CD4-positive, alpha-beta T cell treated with Interleukin-15 for 4 hours (primary cell): ENCODE results near the gene KRT32.
"Not testable (repeated sequence)": the region's sequence is repeated elsewhere in the genome, so short reads cannot be mapped to it uniquely, and the experiment has no call there.

Experiments used
- DNase-seq: peaks from one replicate; pipeline ENCODE4 v3.0.0-alpha.2; 2020; ENCODE audit warnings: low spot score

The KRT32 gene

DNA sequence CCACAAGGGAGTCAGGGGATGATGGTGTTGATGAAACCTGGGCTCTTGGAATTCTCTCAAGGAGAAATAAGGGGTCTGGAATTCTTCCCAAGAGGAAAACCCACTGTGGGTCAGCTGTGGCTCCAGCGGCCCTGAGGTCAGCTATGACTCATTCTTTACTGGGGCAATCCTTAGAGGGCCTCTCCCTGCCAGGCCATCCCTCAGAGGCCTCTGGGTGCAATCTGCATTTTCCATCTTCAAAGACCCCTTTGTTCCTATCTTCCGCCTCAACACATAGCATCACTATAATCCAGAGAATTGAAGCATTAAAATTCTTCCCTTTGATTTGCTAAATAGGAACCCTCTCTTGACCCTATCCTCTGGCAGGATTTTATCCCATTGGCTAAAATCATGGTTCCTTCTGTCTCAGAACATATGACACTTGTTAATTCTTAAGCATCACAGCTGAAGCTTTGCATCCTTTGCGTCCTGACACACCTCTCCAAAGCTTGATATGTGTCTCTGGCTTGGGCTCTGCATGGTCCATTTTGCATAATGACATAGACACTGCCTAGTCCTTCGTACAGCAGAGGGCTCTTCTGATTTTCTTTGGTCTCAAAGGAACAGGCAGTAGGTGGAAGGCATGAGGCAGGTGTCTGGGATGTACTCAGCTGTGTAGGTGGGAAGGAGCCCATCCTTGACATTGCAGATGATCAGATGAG is 38.4 kb downstream of the KRT32 start:
- no peak for DNase-seq

DNA sequence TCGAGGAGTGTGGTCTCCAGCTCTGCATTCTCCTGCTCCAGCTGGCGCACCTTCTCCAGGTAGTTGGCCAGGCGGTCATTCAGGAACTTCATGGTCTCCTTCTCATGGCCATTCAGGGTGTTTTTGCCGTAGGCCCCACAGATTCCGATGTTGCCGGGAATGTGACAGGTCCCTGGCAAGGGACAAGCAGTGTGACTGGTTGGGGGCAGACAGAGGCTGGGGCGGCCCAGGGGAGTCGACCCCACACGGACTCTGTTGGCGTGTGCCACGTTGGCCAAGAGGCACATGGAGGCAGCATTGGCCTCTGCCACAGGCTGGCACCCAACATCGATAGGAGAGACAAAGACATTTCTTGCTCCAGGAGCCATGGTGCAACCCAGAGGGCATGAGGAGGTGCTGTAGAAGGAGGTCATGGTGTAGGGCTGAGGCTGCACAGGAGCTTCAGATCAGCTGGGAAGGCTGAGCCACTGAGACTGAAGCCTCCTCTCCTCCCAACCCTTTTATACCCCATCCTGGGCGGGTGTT is 43.0 kb downstream of the KRT32 start, which contains the start of gene KRT37:
TSS of gene KRT37 (minus strand) at position 475 of the 525 bp plus-strand sequence. CDS start at position 413, 62 bp downstream.
- DNase-seq, result no peak

DNA sequence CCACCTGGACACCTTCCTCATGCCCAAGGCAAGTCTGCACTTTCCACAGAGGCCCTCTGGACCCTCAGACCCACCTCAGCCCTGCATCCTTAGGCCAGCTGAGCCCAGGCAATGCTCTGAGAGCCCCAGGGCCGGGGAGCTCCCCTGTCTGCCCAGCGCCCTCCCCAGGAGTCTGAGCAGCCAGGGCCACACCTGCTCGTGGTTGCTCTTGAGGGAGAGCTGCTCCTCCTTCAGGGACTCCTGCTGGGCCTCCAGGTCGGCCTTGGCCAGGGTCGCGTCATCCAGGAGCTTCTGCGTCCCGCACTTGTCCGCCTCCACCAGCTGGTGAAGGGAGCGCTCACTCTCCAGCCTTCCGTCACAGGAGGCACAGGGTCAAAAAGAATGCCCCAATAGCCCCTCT is 44.6 kb downstream of the KRT32 start:
- not testable (repeated sequence) for DNase-seq

DNA sequence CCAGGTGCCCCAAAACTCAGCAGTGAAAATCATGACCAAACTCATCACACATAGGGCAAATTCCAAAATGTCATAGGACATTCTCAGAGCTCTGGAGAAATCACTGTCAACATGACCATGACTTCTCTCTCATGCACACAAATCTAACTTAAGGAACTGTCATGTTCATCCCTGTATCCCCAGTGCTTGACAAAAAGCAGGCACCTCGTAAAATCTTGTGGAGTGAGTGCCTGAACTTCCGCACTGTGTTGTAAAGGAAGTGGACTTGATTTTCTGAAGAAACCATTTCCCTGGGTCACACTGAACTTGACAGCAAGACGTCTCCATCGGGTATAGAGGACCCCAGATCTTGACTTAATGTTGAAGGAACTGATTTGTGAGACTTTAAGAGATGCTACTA is 45.6 kb downstream of the KRT32 start:
- no peak for DNase-seq

DNA sequence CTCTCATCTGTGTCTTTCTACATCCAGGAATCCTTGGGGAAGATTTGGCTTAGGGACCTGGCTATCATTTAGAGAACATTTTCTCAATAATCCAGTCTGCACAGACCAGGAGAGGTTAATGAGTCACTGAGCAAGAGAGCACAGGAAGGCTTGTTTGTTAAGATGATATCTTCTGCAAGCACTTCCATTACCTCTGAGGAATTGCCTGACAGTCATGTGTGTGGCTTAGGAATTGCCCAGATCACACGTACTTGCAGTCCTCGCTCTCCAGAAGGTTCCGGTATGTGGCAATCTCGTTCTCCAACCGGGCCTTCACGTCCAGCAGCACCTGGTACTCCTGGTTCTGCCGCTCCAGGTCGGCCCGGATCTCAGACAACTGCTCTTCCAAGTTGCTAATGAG is 46.1 kb downstream of the KRT32 start:
- DNase-seq, result no peak

DNA sequence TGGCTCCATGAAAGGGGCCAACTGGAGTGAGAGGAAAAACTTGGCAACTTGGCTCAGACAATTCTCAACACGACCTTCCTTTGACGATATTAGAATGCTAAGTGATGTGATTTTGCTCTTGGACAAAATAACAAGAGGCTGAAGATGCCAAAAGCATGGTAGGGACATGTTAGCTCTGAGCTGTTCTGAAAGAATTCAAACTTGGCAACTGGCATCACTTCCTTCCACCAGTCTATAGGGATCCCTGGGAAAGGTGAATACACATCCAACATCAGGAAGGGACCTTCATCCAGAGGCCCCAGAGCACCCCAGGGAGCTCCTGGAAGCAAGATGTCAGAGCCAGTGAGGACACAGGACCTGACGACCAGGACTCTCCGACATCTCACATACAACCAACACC is 47.1 kb downstream of the KRT32 start:
- DNase-seq, result no peak

DNA sequence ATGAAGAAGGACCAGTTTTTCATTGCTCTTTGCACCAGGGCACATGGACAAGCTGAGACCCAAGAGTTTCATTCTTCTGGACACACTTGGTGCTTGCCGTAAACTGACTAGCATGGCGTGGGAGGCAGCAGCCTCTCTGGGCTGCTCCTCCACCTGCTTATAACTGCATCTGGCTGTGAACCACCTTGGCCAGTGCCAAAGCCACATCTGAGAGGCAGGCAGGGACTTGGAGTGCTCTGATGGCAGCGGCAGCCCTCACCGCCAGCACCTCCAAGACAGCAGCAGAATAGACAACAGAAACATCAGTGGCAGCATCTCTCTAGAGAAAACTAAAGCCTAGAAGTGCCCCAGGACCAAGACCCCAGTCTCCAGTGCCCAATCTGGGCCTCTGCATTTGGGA is 47.5 kb downstream of the KRT32 start:
- DNase-seq, result no peak

DNA sequence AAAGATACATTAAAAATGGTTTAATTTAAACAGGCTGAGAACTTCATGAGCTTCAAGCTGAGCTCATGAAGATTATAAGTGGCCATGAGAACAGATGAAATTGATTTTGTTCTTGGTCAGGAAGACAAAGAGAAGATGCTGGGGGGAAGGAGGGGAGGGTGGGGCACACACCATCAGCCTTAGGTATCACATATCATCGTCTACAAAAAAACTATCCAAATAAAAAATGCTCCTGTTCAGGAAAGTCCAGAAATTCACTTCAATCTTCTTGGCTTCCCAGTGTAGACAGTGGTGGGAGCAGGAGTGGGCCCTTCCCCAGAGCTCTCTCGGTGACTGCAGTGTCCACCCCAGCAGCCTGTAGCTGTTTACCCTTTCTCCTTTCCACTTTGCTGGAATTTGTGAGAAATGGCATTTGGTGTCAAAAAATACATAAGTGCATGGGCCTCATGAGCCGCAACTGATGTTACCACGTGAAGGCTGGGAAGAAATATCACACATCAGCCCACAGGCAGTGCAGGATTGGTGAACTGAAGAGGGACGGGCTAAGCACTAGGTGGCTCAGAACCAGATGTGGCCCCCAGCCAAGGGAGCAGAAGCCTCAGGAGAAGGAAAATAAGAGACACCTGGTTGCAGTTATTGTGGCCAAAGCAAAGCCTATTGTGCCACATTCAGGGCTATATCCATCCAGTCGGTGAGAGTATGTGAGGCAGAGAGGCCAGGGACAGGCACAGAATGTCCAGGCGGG is 48.9 kb downstream of the KRT32 start:
- no peak for DNase-seq

DNA sequence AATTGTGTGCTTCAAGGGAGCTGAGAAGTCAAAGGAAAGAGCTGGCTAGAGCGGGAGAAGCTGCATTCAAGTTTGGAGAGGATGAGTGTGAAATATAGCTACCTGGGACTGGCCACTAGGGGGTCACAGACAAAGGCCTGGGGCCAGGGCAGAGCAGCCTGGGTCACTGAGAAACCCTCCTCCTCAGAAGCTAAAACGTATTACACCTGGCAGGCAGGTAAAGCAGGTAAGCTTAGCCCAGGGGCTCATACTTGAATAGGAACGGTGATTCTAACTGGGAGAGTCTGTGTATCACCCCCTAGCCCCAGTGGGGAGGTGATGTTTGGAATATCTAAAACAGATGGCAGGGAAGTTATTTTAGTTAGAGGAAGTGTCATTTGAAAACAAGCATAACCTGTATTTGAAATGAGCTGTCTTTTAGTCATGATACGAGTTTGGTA is 49.6 kb downstream of the KRT32 start:
- no peak for DNase-seq

DNA sequence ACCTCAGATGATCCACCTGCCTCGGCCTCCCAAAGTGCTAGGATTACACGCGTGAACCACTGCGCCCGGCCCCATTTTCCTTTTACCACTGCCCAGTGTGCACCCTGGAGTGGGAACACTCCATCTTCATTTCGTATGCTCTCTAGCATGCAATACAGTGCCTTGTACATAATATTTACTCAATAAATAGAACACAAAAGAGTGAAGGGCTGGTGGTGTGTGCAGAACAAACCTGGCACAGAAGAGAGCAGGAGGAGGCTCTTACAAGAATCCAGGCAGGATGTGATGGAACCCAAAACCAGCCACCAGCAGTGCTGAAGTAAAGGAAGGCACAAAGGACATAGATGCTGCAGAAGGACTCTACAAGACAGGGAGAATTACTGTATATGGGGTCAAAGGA is 50.1 kb downstream of the KRT32 start:
- DNase-seq, result no peak

DNA sequence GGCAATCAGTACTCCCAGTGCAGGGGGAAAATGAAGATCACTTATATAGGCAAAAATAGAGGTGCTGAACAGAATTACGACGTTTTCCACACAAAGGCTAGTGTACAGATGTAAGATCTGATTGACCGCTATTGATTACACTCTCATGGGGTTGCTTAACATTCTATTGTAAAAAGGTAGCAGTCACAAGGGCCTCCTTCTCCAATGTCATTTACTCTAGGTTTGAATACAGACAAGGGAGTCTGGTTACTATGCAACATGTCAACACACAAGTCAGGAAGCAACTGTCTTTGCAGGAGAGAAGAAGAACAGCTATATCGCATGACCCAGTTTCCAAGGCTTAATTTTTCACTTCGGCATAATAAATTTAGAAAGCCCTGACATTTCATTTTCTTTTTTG is 50.7 kb downstream of the KRT32 start:
- no peak for DNase-seq

DNA sequence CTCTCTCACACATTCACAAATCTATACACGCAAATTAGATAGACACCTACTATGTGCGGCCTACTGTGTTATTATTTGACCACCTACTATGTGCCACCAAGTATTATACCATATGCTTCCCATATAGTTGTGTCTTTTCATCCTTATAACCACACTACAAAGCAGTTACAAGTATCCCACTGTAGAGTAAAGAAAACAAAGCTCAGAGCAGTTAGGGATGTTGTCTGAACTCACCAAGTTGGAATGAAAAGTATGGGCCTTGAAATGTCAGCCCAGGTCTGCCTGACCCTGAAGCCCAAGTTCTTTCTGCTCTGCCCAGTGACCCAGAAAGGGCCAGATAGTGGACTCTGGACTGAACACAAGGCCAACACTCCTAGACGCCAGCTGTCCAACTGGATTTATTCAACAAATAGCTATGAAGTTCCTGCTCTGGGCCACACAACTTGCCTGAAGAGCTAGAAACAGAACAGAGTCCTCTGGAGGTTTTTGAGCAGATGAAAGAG is 51.3 kb downstream of the KRT32 start:
- DNase-seq, result no peak

DNA sequence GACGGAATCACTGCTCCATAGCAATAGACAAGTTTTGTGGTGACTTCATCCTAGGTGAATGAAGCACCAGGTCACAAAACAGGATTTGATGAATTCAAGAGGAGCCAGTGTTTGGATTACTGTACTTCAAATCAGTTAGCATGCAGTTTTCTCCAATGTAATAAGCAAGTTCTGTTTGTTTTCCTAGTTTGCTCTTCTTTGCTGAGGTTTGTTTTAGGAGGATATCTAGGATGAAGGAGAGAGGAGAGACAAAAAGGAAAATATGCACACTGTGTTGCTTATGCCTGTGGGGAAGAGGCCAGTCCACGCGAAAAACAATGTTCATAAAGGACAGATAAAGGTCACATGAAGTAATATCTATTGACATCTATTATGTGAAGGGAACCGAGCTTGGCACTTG is 51.8 kb downstream of the KRT32 start:
- DNase-seq, result no peak

DNA sequence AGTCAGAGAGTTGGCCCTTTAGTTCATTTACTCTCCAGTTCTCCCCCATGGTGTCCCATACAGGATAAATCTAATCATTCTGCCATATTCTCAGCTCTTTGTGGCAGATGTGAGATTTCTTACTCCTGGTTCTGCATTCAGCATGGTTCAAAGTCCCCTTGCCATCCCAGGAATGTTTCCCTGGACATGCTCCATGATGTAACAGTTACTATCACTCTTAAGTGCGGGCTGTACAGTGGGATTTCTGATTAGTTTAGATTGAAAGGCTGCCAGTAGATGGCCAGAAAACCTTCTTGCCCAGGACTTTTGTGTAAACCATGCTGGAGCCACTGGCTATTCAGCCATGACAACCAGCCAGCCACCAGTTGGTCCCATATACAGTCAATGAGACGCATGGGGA is 53.2 kb downstream of the KRT32 start:
- no peak for DNase-seq

DNA sequence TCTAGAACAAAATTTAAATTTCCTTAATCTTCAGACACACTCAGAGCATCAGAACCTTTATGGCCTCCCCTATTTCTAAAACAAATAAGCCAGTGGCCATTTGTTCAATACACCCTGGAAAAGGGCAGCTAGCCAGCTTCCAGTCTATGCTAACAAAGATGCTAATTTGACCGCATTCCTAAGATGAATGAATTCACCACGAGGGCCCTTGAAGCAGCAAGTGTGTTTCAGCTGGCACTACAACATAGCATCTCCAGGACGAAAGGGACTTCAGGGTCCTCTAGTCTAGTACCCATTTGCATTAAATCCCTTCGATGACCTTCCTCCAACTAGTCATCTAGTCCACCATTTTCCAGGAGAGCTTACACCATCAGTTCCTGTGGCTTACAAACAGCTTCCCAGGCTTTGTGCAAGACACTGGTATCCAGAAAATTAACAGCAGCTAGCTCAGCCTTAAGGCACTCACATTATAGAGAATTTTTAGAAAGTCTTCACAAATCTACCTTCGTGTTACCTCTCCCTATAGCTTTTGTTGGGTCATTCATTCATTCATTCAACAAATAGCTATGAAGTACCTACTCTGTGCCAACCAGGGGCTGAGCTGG is 53.7 kb downstream of the KRT32 start:
- DNase-seq, result no peak

DNA sequence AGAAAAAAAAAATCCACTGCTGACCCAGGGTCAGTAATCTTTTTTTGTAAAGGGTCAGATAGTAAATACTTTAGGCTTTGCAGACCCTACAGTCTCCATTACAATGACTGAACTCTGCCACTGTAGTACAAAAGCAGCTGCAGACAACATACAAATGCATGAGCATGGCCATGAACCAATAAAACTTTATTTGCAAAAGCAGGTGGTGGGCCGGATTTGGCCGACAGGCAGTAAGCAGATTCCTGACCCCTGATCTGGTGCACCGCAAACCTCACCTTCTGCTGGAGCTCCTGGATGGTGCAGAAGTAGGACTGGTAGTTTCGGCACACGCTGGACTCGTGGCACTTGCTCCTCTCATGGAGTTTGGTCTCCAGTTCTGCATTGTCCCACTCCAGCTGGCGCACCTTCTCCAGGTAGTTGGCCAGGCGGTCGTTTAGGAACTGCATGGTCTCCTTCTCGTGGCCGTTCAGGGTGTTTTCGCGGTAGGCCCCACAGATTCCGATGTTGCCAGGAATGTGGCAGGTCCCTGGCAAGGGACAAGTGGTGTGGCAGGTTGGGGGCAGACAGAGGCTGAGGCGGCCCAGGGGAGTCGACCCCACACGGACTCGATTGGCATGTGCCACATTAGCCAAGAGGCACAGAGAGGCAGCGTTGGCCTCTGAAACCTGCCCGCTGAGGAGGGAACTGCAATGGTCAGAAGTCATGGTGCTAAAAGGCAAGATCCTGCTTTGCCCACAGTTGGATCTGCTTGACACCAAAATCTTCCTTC is 55.9 kb downstream of the KRT32 start:
- no peak for DNase-seq
